Coronary artery (tissue), 2 donors: ENCODE data around the gene CDKL5.

Source experiments
- DNase-seq: peaks from one replicate; pipeline ENCODE4 v3.0.0-alpha.2; 2017; ENCODE audit warnings: low spot score
- H3K27ac ChIP-seq, 2 donors: fragments of 200-600 bp; sonication (generic); one replicate each; pipeline ENCODE4 v1.5.1; 2016 to 2019
- H3K4me3 ChIP-seq: fragments of 200-600 bp; sonication (generic); 2 replicates; pipeline ENCODE4 v1.5.1; 2016; ENCODE audit warnings: mild to moderate bottlenecking, moderate library complexity
- TF ChIP-seq, protein P1 (sequence below): fragments of 200-600 bp; sonication (generic); IDR thresholded peaks from one replicate; pipeline ENCODE4 v1.5.1; 2019; ENCODE audit warnings: antibody characterized with exemption

CDKL5 gene

DNA sequence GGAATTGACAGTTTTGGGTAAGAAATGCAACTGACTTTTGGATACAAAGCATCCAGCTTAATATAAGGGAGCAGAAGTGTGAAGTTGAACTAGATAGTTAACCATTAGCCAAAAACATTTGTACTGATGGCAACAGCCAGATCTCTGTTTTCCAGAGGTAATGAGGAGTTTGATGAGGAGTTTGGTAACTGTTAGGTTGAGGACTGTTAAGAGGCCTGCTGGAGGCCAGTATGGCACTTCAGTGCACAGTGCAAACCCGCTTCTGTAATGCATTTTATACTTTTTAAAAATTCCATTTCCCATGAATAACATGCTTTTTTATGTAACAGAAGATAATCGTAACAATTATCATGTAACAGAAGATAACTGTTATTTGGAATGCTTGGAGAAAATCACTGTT lies 30.0 kb downstream of the CDKL5 start:
- Histone ChIP-seq H3K4me3 (no peak overlapping the region), H3K27ac (no peak overlapping the region)
- DNase-seq = no peak
- TF ChIP-seq, protein P1, sequence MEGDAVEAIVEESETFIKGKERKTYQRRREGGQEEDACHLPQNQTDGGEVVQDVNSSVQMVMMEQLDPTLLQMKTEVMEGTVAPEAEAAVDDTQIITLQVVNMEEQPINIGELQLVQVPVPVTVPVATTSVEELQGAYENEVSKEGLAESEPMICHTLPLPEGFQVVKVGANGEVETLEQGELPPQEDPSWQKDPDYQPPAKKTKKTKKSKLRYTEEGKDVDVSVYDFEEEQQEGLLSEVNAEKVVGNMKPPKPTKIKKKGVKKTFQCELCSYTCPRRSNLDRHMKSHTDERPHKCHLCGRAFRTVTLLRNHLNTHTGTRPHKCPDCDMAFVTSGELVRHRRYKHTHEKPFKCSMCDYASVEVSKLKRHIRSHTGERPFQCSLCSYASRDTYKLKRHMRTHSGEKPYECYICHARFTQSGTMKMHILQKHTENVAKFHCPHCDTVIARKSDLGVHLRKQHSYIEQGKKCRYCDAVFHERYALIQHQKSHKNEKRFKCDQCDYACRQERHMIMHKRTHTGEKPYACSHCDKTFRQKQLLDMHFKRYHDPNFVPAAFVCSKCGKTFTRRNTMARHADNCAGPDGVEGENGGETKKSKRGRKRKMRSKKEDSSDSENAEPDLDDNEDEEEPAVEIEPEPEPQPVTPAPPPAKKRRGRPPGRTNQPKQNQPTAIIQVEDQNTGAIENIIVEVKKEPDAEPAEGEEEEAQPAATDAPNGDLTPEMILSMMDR = no peak

DNA sequence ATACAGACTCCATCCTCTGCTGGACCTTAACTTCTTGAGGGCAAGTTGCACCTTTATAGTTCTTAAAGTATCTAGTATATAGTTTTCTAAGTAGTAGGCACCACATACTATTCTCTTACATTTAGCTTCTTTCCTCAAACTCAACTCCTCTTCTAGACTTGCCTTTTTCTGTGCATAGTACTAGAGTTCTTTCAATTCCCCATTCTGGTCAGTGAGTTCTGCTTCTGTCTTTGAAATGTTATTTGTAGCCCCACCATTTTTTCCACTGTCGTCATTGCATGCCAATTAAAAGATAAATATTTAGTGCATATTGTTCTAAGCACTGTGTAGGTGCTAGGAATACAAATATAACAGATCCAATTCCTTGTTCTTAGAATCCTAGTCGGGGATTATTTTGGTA lies 31.6 kb downstream of the CDKL5 start:
- H3K27ac ChIP-seq = no peak overlapping the region
- TF ChIP-seq, protein P1 = no peak
- H3K4me3 ChIP-seq = no peak overlapping the region
- DNase-seq = no peak

GRCh38 chrX:18461431-18461830 lies 36.0 kb downstream of the CDKL5 start:
- no peak for DNase-seq
- TF ChIP-seq, protein P1 = no peak
- no peak overlapping the region for H3K27ac ChIP-seq
- no peak overlapping the region for H3K4me3 ChIP-seq

DNA sequence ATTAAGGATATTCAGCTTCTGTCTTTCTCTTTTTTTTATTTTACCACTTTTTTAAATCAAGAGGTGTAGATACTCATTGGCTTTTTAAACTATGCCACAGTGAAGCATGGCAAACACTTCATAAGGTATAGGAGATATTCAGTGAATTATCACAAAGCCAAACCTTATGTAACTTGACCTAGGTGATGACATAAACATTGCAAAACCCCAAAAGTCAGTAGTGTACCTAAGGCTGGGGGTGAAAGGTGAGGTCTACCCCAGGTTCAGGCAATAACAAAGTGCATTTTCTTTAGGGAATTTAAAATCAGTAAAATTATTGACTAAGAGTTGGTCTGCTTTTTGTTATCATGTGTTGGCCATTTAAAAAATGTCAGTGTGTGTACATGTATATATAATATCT lies 39.1 kb downstream of the CDKL5 start:
- TF ChIP-seq, protein P1 = no peak
- Histone ChIP-seq H3K4me3 (no peak overlapping the region), H3K27ac (no peak overlapping the region)
- DNase-seq = no peak

GRCh38 chrX:18465051-18465450 lies 39.6 kb downstream of the CDKL5 start:
- TF ChIP-seq, protein P1 = no peak
- no peak for DNase-seq
- H3K27ac ChIP-seq = no peak overlapping the region
- no peak overlapping the region for H3K4me3 ChIP-seq

GRCh38 chrX:18468599-18468998 lies 43.2 kb downstream of the CDKL5 start:
- H3K4me3 ChIP-seq = no peak overlapping the region
- TF ChIP-seq, protein P1 = no peak
- no peak for DNase-seq

DNA sequence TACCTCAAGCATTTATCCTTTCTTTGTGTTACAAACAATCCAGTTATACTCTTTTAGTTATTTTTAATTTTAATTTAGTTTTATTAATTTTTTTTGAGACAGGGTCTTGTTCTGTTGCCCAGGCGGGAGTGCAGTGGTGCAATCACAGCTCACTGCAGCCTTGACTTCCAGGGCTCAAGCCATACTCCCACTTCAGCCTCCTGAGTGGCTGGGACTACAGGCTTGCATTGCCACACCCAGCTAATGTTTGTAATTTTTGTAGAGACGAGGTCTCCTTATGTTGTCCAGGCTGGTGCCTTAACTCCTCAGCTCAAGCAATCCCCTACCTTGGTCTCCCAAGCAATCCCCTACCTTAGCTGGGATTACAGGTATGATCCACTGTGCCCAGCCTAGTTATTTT lies 45.9 kb downstream of the CDKL5 start:
- no peak overlapping the region for H3K4me3 ChIP-seq
- DNase-seq = no peak
- H3K27ac ChIP-seq = no peak overlapping the region
- TF ChIP-seq, protein P1 = no peak

More at GRCh38 chrX:18468599-18468998, 43.2 kb downstream of the CDKL5 start:
- no peak overlapping the region for H3K27ac ChIP-seq
